HepG2 (cell line): Measurements from ENCODE around the gene RBCK1. TPM values are rescaled to one million over a fixed set of nuclear protein-coding genes. Genes with fewer than 3 reads are reported as not detected.
A peak's percentile ranks its signal among the peaks of the same experiment; 100 is the strongest.

Experiments used
- ATRX ChIP-seq: sonication (generic); formaldehyde crosslinking; IDR thresholded peaks from 2 replicates; pipeline ENCODE4 v1.4.0; 2020; ENCODE audit warnings: missing genetic modification reagents, borderline replicate concordance
- BRD4 ChIP-seq: sonication (generic); formaldehyde crosslinking; IDR thresholded peaks from 2 replicates; pipeline ENCODE4 v1.4.0; 2020; ENCODE audit warnings: missing genetic modification reagents
- EED ChIP-seq: sonication (generic); formaldehyde crosslinking; IDR thresholded peaks from 2 replicates; pipeline ENCODE4 v1.5.0; 2020; ENCODE audit warnings: mild to moderate bottlenecking, missing genetic modification reagents
- FOXM1 ChIP-seq: sonication (generic); formaldehyde crosslinking; IDR thresholded peaks from 2 replicates; pipeline ENCODE4 v1.5.0; 2020; ENCODE audit warnings: missing genetic modification reagents
- HOXA5 ChIP-seq: sonication (generic); formaldehyde crosslinking; IDR thresholded peaks from 2 replicates; pipeline ENCODE4 v1.4.0; 2020; ENCODE audit warnings: missing genetic modification reagents
- KDM1A ChIP-seq: IDR thresholded peaks from 2 replicates; pipeline ENCODE4 v1.6.1; 2016; ENCODE audit warnings: missing compliant biosample characterization
- KDM5B ChIP-seq: sonication (generic); formaldehyde crosslinking; IDR thresholded peaks from 2 replicates; pipeline ENCODE4 v1.4.0; 2020; ENCODE audit warnings: missing genetic modification reagents, mild to moderate bottlenecking, borderline replicate concordance
- KLF9 ChIP-seq: IDR thresholded peaks from 2 replicates; pipeline ENCODE4 v1.6.1; 2016; ENCODE audit warnings: low read depth
- MAFK ChIP-seq, 2 experiments: IDR thresholded peaks in 1 of 2; conservative IDR thresholded peaks in 1 of 2; 2 replicates each; pipeline ENCODE4 v1.6.1; 2011; ENCODE audit warnings: improper control_type of control experiment in 2 of 2, low read length in 2 of 2
- MEIS1 ChIP-seq: sonication (generic); formaldehyde crosslinking; IDR thresholded peaks from 2 replicates; pipeline ENCODE4 v1.9.0; 2021; ENCODE audit warnings: mild to moderate bottlenecking, missing genetic modification reagents, moderate library complexity, borderline replicate concordance
- NFE2L2 ChIP-seq: fragments of 150-350 bp; IDR thresholded peaks from 2 replicates; pipeline ENCODE4 v1.6.1; 2014; ENCODE audit warnings: low read length
- PTBP1 ChIP-seq: fragments of 200-400 bp; formaldehyde crosslinking; IDR thresholded peaks from 2 replicates; pipeline ENCODE4 v1.6.1; 2018; ENCODE audit warnings: low read length, low read depth; ENCODE audit not compliant: poor library complexity, severe bottlenecking
- RBFOX2 ChIP-seq: fragments of 200-400 bp; formaldehyde crosslinking; IDR thresholded peaks from 2 replicates; pipeline ENCODE4 v1.6.1; 2017; ENCODE audit warnings: low read depth, mild to moderate bottlenecking, low read length
- SMC3 ChIP-seq: IDR thresholded peaks from 2 replicates; pipeline ENCODE4 v1.6.1; 2011; ENCODE audit warnings: low read length, improper control_type of control experiment
- SP2 ChIP-seq: sonication (generic); formaldehyde crosslinking; IDR thresholded peaks from 2 replicates; pipeline ENCODE4 v1.5.1; 2020; ENCODE audit warnings: mild to moderate bottlenecking, missing genetic modification reagents
- SUZ12 ChIP-seq: fragments of 150-350 bp; IDR thresholded peaks from 2 replicates; pipeline ENCODE4 v1.6.1; 2014; ENCODE audit warnings: low read depth, low read length
- YEATS4 ChIP-seq: sonication (generic); formaldehyde crosslinking; IDR thresholded peaks from 2 replicates; pipeline ENCODE4 v1.4.0; 2020; ENCODE audit warnings: missing genetic modification reagents, borderline replicate concordance
- ZNF280B ChIP-seq: sonication (generic); formaldehyde crosslinking; IDR thresholded peaks from 2 replicates; pipeline ENCODE4 v1.5.0; 2020; ENCODE audit warnings: missing genetic modification reagents, mild to moderate bottlenecking, borderline replicate concordance
- ZNF598 ChIP-seq: sonication (generic); formaldehyde crosslinking; IDR thresholded peaks from 2 replicates; pipeline ENCODE4 v1.5.1; 2020; ENCODE audit warnings: mild to moderate bottlenecking, missing genetic modification reagents, borderline replicate concordance
- ZNF691 ChIP-seq: sonication (generic); formaldehyde crosslinking; IDR thresholded peaks from 2 replicates; pipeline ENCODE4 v1.4.0; 2020; ENCODE audit warnings: missing genetic modification reagents, low read depth, mild to moderate bottlenecking, borderline replicate concordance
- ZNF746 ChIP-seq: sonication (generic); formaldehyde crosslinking; IDR thresholded peaks from 2 replicates; pipeline ENCODE4 v1.8.0; 2022; ENCODE audit warnings: mild to moderate bottlenecking, missing genetic modification reagents
- polyA plus RNA-seq, 8 experiments: library from polyadenylated mRNA; depleted of rRNA in 3 of 8; stranded (reverse) in 7 of 8; unstranded in 1 of 8; fragments of >200 nt; fragmentation: Illumina TruSeq in 4 of 8; extraction: Trizol in 4 of 8; gene quantifications; 2 replicates each; pipeline versions ENCODE4 v1.2.1 to v1.2.3, GENCODE V29; 2011 to 2016; ENCODE audit warnings: low read depth in 4 of 8, missing spikeins in 1 of 8, mixed read lengths in 1 of 8; ENCODE audit not compliant: insufficient read depth in 1 of 8
- total RNA-seq, 5 experiments: library from RNA; depleted of rRNA; stranded (reverse); fragments of >200 nt; fragmentation: Illumina TruSeq; extraction: Trizol; gene quantifications; 2 replicates each; pipeline ENCODE4 v1.2.3, GENCODE V29; 2016; ENCODE audit warnings: low read depth in 1 of 5
- TF ChIP-seq, protein P1 (sequence below): sonication (generic); formaldehyde crosslinking; IDR thresholded peaks from 2 replicates; pipeline ENCODE4 v1.4.0; 2020; ENCODE audit warnings: missing genetic modification reagents
- TF ChIP-seq, protein P2 (sequence below): sonication (generic); formaldehyde crosslinking; IDR thresholded peaks from 2 replicates; pipeline ENCODE4 v1.4.0; 2020; ENCODE audit warnings: missing genetic modification reagents, borderline replicate concordance

The RBCK1 gene
- total and polyA plus RNA-seq, 2 of the 13 experiments (the other 11 are each of a cell fraction or from before 2014, with no cell fraction given) = 149 to 215 TPM

GRCh38 chr20:370977-371754, 36.9 kb upstream of the RBCK1 start (continued):
- TF ChIP-seq ZNF280B (CRISPR knock-in tag) (peak; percentile 66; the same call in 1 of the 2 replicates), KDM5B (0 out of 2 replicates have a peak, but pooled peaks have one; percentile 41), ZNF691 (CRISPR knock-in tag) (peak; percentile 47), HOXA5 (0 out of 2 replicates have a peak, but pooled peaks have one; percentile 14), ZNF598 (no peak), PTBP1 (peak; percentile 67), MAFK (conservative IDR thresholded peaks at IDR 0.05 in 1 of 2, IDR thresholded peaks at IDR 0.05 in 1 of 2; ENCODE audit: low read length in 2 of 2) (peak; percentile 58 to 85), RBFOX2 (peak; percentile 66), MEIS1 (no peak), ZNF746 (0 out of 2 replicates have a peak, but pooled peaks have one; percentile 18), SUZ12 (no peak), EED (0 out of 2 replicates have a peak, but pooled peaks have one; percentile 47), SMC3 (no peak), KLF9 (peak; percentile 45; the same call in 1 of the 2 replicates), SP2 (CRISPR knock-in tag) (0 out of 2 replicates have a peak, but pooled peaks have one; percentile 23), NFE2L2 (0 out of 2 replicates have a peak, but pooled peaks have one; percentile 14), ATRX (CRISPR knock-in tag) (0 out of 2 replicates have a peak, but pooled peaks have one; percentile 14), KDM1A (CRISPR knock-in tag) (0 out of 2 replicates have a peak, but pooled peaks have one; percentile 19), BRD4 (CRISPR knock-in tag) (peak; percentile 74; the same call in 1 of the 2 replicates), FOXM1 (CRISPR knock-in tag) (no peak), YEATS4 (CRISPR knock-in tag) (peak; percentile 59)
- TF ChIP-seq, protein P1, sequence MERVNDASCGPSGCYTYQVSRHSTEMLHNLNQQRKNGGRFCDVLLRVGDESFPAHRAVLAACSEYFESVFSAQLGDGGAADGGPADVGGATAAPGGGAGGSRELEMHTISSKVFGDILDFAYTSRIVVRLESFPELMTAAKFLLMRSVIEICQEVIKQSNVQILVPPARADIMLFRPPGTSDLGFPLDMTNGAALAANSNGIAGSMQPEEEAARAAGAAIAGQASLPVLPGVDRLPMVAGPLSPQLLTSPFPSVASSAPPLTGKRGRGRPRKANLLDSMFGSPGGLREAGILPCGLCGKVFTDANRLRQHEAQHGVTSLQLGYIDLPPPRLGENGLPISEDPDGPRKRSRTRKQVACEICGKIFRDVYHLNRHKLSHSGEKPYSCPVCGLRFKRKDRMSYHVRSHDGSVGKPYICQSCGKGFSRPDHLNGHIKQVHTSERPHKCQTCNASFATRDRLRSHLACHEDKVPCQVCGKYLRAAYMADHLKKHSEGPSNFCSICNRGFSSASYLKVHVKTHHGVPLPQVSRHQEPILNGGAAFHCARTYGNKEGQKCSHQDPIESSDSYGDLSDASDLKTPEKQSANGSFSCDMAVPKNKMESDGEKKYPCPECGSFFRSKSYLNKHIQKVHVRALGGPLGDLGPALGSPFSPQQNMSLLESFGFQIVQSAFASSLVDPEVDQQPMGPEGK (CRISPR knock-in tag) = peak; percentile 77
- TF ChIP-seq, protein P2, sequence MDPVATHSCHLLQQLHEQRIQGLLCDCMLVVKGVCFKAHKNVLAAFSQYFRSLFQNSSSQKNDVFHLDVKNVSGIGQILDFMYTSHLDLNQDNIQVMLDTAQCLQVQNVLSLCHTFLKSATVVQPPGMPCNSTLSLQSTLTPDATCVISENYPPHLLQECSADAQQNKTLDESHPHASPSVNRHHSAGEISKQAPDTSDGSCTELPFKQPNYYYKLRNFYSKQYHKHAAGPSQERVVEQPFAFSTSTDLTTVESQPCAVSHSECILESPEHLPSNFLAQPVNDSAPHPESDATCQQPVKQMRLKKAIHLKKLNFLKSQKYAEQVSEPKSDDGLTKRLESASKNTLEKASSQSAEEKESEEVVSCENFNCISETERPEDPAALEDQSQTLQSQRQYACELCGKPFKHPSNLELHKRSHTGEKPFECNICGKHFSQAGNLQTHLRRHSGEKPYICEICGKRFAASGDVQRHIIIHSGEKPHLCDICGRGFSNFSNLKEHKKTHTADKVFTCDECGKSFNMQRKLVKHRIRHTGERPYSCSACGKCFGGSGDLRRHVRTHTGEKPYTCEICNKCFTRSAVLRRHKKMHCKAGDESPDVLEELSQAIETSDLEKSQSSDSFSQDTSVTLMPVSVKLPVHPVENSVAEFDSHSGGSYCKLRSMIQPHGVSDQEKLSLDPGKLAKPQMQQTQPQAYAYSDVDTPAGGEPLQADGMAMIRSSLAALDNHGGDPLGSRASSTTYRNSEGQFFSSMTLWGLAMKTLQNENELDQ = no peak
